ENCODE measurements around the gene MFSD12.

The MFSD12 gene

DNA sequence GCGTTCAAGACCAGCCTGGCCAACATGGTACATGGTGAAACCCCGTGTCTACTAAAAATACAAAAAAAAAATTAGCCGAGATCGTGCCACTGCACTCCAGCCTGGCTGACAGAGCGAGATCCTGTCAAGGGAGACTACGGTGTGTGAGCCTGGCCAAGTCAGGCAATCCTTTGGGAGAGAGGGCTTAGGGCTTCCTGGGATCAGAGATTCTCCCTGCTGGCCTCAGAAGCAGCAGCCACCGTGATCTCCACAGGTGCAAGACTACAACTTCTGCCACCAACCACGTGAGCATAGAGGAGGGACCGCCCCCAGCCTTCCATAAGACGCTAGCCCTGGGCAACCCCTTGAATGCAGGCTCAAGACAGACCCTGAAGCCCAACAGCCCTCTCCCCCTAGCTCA is 7.6 kb downstream of the MFSD12 start:
- H3K4me3 ChIP-seq (ENCODE audit: low read length, poor library complexity, severe bottlenecking), result no peak overlapping the region
- H3K79me2 ChIP-seq (ENCODE audit: insufficient read depth, low read length), result peaks cover 8% of the 10 kb centered on the region; the same call in 1 of the 2 replicates
- H3K9me3 ChIP-seq (ENCODE audit: insufficient read depth, low read depth, low read length), result no peaks in the 10 kb centered on the region
- no peaks in the 10 kb centered on the region for H3F3A ChIP-seq (ENCODE audit: low read depth)
- no peak overlapping the region for H2AFZ ChIP-seq (ENCODE audit: low read length)
- TF ChIP-seq, protein P1, sequence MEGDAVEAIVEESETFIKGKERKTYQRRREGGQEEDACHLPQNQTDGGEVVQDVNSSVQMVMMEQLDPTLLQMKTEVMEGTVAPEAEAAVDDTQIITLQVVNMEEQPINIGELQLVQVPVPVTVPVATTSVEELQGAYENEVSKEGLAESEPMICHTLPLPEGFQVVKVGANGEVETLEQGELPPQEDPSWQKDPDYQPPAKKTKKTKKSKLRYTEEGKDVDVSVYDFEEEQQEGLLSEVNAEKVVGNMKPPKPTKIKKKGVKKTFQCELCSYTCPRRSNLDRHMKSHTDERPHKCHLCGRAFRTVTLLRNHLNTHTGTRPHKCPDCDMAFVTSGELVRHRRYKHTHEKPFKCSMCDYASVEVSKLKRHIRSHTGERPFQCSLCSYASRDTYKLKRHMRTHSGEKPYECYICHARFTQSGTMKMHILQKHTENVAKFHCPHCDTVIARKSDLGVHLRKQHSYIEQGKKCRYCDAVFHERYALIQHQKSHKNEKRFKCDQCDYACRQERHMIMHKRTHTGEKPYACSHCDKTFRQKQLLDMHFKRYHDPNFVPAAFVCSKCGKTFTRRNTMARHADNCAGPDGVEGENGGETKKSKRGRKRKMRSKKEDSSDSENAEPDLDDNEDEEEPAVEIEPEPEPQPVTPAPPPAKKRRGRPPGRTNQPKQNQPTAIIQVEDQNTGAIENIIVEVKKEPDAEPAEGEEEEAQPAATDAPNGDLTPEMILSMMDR (conservative IDR thresholded peaks at IDR 0.05; ENCODE audit: low read length), result no peak
- TF ChIP-seq EZH2phosphoT487 (IDR thresholded peaks at IDR 0.05; ENCODE audit: borderline replicate concordance), result no peak
- no peak overlapping the region for H3K9ac ChIP-seq (ENCODE audit: low read depth, low read length, poor library complexity, severe bottlenecking)
- peaks cover 3% of the 10 kb centered on the region; the same call in 1 of the 2 replicates for H3K36me3 ChIP-seq (ENCODE audit: insufficient read depth, low read length)
- H4K20me1 ChIP-seq (ENCODE audit: insufficient read depth, low read length, poor library complexity, severe bottlenecking), result no peaks in the 10 kb centered on the region
- H3K4me1 ChIP-seq (ENCODE audit: insufficient read depth, low read length, poor library complexity, severe bottlenecking), result peaks cover 7% of the 10 kb centered on the region
- H3K9me2 ChIP-seq (replicated peaks; ENCODE audit: low read depth, low read length), result no peaks in the 10 kb centered on the region
- H3K27me3 ChIP-seq (ENCODE audit: insufficient read depth, low read length, poor library complexity, severe bottlenecking), result no peaks in the 10 kb centered on the region
- no peak overlapping the region for H3K4me2 ChIP-seq (ENCODE audit: low read depth, low read length, poor library complexity, severe bottlenecking)

DNA sequence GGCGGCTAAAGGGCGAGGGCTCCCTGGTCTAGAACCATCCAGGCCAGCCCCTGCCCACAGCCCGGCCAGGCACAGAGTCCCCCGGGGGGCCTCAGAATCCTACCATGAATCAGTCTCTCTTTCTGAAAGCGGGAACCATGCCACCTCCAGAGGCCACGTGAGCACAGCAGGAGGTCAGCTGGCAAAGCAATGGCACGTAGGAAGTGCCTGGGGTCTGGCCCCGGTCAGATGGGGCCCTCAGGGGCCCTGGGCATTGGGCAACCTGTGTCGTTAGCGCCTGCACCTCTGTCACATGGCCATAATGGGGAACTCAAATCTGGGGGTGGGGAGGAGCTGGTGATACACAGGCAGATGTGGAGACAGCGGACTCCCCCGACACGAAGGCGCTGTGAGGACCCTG is 8.8 kb downstream of the MFSD12 start:
- H3K79me2 ChIP-seq (ENCODE audit: insufficient read depth, low read length), result peaks cover 7% of the 10 kb centered on the region; the same call in 1 of the 2 replicates
- no peaks in the 10 kb centered on the region for H3K4me1 ChIP-seq (ENCODE audit: insufficient read depth, low read length, poor library complexity, severe bottlenecking)
- H3K9me3 ChIP-seq (ENCODE audit: insufficient read depth, low read depth, low read length), result no peaks in the 10 kb centered on the region
- H4K20me1 ChIP-seq (ENCODE audit: insufficient read depth, low read length, poor library complexity, severe bottlenecking), result no peaks in the 10 kb centered on the region
- H3K9ac ChIP-seq (ENCODE audit: low read depth, low read length, poor library complexity, severe bottlenecking), result no peak overlapping the region
- H3F3A ChIP-seq (ENCODE audit: low read depth), result no peaks in the 10 kb centered on the region
- peaks cover 3% of the 10 kb centered on the region; the same call in 1 of the 2 replicates for H3K36me3 ChIP-seq (ENCODE audit: insufficient read depth, low read length)
- no peaks in the 10 kb centered on the region for H3K9me2 ChIP-seq (replicated peaks; ENCODE audit: low read depth, low read length)
- no peak overlapping the region for H3K4me2 ChIP-seq (ENCODE audit: low read depth, low read length, poor library complexity, severe bottlenecking)
- H2AFZ ChIP-seq (ENCODE audit: low read length), result no peak overlapping the region
- H3K27me3 ChIP-seq (ENCODE audit: insufficient read depth, low read length, poor library complexity, severe bottlenecking), result no peaks in the 10 kb centered on the region
- TF ChIP-seq, protein P1 (conservative IDR thresholded peaks at IDR 0.05; ENCODE audit: low read length), result no peak
- no peak for TF ChIP-seq EZH2phosphoT487 (IDR thresholded peaks at IDR 0.05; ENCODE audit: borderline replicate concordance)
- no peak overlapping the region for H3K4me3 ChIP-seq (ENCODE audit: low read length, poor library complexity, severe bottlenecking)

DNA sequence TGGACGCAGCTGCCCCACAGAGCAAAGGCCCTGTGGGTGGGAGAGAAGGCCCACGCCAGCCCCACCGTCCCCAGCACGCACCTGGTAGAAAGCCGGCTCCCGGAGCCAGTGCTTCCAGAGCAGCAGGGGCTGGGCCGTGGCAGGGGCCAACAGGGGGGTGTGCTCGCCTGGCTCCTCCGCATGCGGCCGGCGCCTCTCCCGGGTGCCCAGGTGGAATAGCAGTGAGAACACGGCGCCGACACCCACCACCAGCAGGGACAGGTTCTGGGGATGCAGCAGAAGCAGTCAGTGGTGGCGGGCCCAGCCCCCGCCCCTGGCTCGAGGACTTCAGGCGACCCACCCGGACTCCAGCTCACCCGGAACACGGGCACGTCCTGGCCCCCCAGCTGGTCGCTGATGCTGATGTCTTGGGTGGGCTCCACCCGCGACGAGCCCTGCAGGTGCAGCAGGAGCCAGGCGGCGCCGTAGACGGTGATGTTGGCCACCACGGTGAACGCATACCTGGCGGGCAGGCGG is 9.6 kb downstream of the MFSD12 start:
- Histone ChIP-seq H3K4me3 (ENCODE audit: low read length, poor library complexity, severe bottlenecking) (no peak overlapping the region), H3K9me2 (replicated peaks; ENCODE audit: low read depth, low read length) (no peaks in the 10 kb centered on the region), H3F3A (ENCODE audit: low read depth) (no peaks in the 10 kb centered on the region), H3K4me1 (ENCODE audit: insufficient read depth, low read length, poor library complexity, severe bottlenecking) (no peaks in the 10 kb centered on the region), H3K36me3 (ENCODE audit: insufficient read depth, low read length) (peaks cover 3% of the 10 kb centered on the region; the same call in 1 of the 2 replicates), H3K79me2 (ENCODE audit: insufficient read depth, low read length) (peaks cover 4% of the 10 kb centered on the region; the same call in 1 of the 2 replicates), H3K27me3 (ENCODE audit: insufficient read depth, low read length, poor library complexity, severe bottlenecking) (no peaks in the 10 kb centered on the region), H3K9ac (ENCODE audit: low read depth, low read length, poor library complexity, severe bottlenecking) (no peak overlapping the region), H4K20me1 (ENCODE audit: insufficient read depth, low read length, poor library complexity, severe bottlenecking) (no peaks in the 10 kb centered on the region), H2AFZ (ENCODE audit: low read length) (no peak overlapping the region), H3K4me2 (ENCODE audit: low read depth, low read length, poor library complexity, severe bottlenecking) (no peak overlapping the region), H3K9me3 (ENCODE audit: insufficient read depth, low read depth, low read length) (no peaks in the 10 kb centered on the region)
- no peak for TF ChIP-seq EZH2phosphoT487 (IDR thresholded peaks at IDR 0.05; ENCODE audit: borderline replicate concordance)
- TF ChIP-seq, protein P1 (conservative IDR thresholded peaks at IDR 0.05; ENCODE audit: low read length), result no peak

All from Loucy (cell line).